ENCODE results near the gene OR2T34. TPM values are rescaled to one million over a fixed set of nuclear protein-coding genes. Genes with fewer than 3 reads are reported as not detected.
"Not testable (repeated sequence)": the region's sequence is repeated elsewhere in the genome, so short reads cannot be mapped to it uniquely, and the experiment has no call there.

OR2T34 gene
- total RNA-seq, 2 experiments from 2014 or later = not detected

DNA sequence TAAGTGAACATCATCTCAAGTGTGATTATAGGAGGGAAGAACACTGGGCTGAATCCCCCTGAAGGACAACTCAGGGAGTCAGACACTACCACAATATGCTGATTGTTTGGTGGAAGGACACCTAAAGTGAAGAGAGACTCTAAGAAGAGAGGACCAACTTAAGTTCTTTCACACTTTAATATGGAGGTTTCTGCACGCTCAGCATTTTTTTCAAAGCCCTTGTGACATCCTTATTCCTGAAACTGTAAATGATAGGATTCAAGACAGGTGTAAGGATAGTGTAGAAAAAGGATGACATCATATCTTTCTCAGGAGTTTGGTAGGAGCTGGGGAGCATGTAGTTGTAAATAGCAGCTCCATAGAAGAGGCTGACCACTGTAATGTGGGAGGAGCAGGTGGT is 18.1 kb upstream of the OR2T34 start:
- Mint-ChIP-seq H3K36me3 (ENCODE audit: low read depth) (no peaks in the 10 kb centered on the region), H3K4me3 (no peak overlapping the region), H3K27ac (no peak overlapping the region), H3K27me3 (ENCODE audit: low read depth) (no peaks in the 10 kb centered on the region), H3K4me1 (ENCODE audit: low read depth) (peaks cover 7% of the 10 kb centered on the region), H3K9me3 (no peaks in the 10 kb centered on the region)
- DNase-seq = no peak
- CTCF ChIA-PET = no interaction called here
- intact Hi-C loops (cut with micrococcal nuclease) = no loop called here

DNA sequence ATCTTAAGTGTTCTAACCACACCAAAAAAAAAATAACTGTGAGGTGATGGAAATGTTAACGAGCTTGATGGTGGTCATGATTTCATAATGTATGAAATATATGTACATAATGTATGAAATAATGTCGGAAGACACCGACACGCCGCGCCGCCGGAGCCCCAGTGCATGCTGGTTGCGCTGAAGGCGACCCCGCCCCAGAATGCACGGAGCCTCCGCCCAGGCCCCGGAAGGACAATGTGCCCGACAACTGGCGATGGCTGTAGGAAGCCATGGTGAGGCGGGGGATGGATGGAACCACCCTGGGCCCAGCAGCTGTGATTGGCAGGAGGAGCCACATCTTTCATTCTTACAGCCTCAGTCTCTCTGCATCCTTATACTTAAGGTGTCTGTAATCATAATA is 15.5 kb upstream of the OR2T34 start:
- Mint-ChIP-seq H3K27me3 (ENCODE audit: low read depth) (no peaks in the 10 kb centered on the region), H3K9me3 (no peaks in the 10 kb centered on the region), H3K36me3 (ENCODE audit: low read depth) (no peaks in the 10 kb centered on the region), H3K4me1 (ENCODE audit: low read depth) (no peaks in the 10 kb centered on the region), H3K4me3 (no peak overlapping the region), H3K27ac (no peak overlapping the region)
- no peak for DNase-seq
- intact Hi-C loops (cut with micrococcal nuclease) = no loop called here
- CTCF ChIA-PET = no interaction called here

DNA sequence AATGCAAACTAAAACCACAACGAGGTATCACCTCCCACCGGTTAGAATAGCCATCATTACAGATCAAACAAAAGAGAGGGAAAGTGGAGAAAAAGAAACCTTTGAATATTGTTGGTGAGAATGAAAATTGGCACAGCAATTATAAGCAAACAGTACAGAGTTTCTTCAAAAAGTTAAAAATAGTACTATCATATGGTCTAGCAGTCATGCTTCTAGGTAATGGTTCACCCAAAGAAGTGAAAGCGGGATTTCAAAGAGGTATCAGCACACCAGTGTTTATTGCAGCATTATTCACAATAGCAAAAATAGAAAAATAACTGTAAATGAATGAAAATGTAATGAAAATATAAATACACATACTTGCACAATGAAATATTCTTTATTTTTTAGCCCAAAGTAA is 14.8 kb upstream of the OR2T34 start:
- DNase-seq = no peak
- intact Hi-C loops (cut with micrococcal nuclease) = no loop called here
- Mint-ChIP-seq H3K4me3 (no peak overlapping the region), H3K9me3 (no peaks in the 10 kb centered on the region), H3K36me3 (ENCODE audit: low read depth) (no peaks in the 10 kb centered on the region), H3K27me3 (ENCODE audit: low read depth) (no peaks in the 10 kb centered on the region), H3K4me1 (ENCODE audit: low read depth) (no peaks in the 10 kb centered on the region), H3K27ac (no peak overlapping the region)
- CTCF ChIA-PET = no interaction called here

DNA sequence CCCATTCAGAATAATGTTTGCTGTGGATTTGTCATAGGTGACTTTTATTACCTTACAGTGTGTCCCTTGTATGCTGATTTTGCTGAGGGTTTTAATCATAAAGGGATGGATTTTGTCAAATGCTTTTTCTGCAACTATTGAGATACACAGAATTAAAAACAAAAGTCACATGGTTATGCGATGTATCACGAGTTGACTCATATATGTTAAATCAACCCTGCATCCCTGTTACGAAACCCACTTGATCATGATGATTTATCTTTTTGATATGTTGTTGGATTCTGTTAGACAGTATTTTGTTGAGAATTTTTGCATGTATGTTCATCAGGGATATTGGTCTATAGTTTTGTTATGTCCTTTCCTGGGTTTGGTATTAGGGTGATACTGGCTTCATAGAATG is 10.7 kb upstream of the OR2T34 start:
- H3K4me3 Mint-ChIP-seq = no peak overlapping the region
- H3K9me3 Mint-ChIP-seq = no peaks in the 10 kb centered on the region
- no peaks in the 10 kb centered on the region for H3K27me3 Mint-ChIP-seq (ENCODE audit: low read depth)
- H3K4me1 Mint-ChIP-seq (ENCODE audit: low read depth) = no peaks in the 10 kb centered on the region
- H3K36me3 Mint-ChIP-seq (ENCODE audit: low read depth) = no peaks in the 10 kb centered on the region
- intact Hi-C loops (cut with micrococcal nuclease) = no loop called here
- CTCF ChIA-PET = interaction anchor here (0.6 kb wide), 1 partner anchor 173 kb away, joined by 4 read pairs; no protein-coding TSS in a partner anchor
- DNase-seq = no peak
- H3K27ac Mint-ChIP-seq = no peak overlapping the region

DNA sequence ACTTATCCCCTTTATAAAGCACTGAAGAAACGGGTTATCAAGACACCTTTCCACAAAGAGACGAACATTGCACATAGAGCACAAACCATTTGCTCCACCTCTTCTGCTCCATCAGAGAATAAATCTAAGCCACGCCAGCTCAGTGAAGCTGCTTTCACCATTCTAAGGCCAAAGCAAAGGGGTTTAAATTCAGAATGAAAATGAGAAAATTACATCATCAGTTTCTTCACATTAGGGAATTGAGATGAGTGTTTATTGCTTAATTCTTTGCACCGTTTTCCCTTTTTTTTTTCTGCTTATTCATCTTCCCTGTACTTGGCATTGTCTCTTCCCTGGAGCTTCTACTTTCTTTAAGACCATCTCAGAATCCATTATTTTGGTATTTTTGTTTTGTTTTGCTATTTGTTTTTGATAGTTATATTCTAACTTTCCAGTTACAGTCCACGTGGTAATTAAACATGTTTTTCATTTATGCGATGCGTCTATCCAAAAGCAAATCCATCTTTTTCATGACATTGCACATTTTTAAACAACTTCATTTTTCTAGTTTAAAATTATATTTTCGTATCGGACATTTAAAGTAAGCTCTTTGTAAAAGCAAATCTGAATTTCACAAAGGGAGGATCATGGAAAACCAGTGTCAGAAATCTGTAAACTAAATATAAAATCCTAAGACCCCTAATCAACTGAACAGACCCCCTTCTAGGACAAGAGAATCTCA is 1.9 kb upstream of the OR2T34 start:
- intact Hi-C loops (cut with micrococcal nuclease) = no loop called here
- no peak for DNase-seq
- Mint-ChIP-seq H3K27ac (peak overlapping the region; percentile 41), H3K36me3 (ENCODE audit: low read depth) (no peaks in the 10 kb centered on the region), H3K4me1 (ENCODE audit: low read depth) (peaks cover 7% of the 10 kb centered on the region), H3K4me3 (no peak overlapping the region), H3K9me3 (peaks cover 5% of the 10 kb centered on the region), H3K27me3 (ENCODE audit: low read depth) (no peaks in the 10 kb centered on the region)
- CTCF ChIA-PET = interaction anchor here (0.7 kb wide), 1 partner anchor 387 kb away, joined by 3 read pairs; no protein-coding TSS in a partner anchor

DNA sequence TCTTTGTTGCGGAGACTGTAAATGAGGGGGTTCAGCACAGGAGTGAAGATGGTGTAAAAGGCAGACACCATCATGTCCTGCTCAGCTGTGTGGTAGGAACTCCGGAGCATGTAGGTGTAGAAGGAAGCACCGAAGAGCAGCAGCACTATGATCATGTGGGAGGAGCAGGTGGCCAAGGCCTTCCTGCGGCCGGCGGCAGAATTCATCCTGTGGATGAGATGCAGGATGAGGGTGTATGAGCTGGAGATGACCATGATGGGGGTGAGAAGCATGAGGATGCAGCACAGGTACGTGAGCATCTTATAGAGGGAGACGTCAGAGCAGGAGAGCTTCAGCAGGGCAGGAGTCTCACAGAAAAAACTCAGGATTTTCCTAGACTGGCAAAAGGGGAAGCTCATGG is 701 bp downstream of the OR2T34 start:
- H3K9me3 Mint-ChIP-seq; H3K27me3 Mint-ChIP-seq (ENCODE audit: low read depth); intact Hi-C loops (cut with micrococcal nuclease); DNase-seq; H3K36me3 Mint-ChIP-seq (ENCODE audit: low read depth); H3K27ac Mint-ChIP-seq; H3K4me3 Mint-ChIP-seq; CTCF ChIA-PET: not testable (repeated sequence)
- H3K4me1 Mint-ChIP-seq (ENCODE audit: low read depth) = peaks cover 14% of the 10 kb centered on the region

DNA sequence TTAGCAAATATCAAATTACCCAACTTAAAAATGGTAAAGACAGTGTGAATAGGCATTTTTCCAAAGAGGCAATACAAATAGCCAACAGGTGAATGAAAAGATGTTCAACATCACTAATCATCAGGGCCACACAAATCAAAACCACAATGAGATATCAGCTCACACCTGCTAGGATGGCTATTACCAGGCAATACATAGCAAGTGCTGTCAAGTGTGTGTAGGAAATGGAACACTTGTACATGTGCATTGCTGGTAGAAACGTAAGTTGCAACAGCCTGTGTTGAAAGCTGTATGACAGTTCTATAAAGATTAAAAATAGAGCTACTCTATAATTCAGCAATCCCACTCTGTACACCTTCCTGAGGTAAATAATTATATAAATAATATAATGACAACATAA is 2.5 kb downstream of the OR2T34 start:
- H3K36me3 Mint-ChIP-seq (ENCODE audit: low read depth); H3K9me3 Mint-ChIP-seq; H3K27ac Mint-ChIP-seq; DNase-seq; H3K4me3 Mint-ChIP-seq; H3K27me3 Mint-ChIP-seq (ENCODE audit: low read depth); CTCF ChIA-PET; intact Hi-C loops (cut with micrococcal nuclease): not testable (repeated sequence)
- H3K4me1 Mint-ChIP-seq (ENCODE audit: low read depth) = peaks cover 14% of the 10 kb centered on the region

DNA sequence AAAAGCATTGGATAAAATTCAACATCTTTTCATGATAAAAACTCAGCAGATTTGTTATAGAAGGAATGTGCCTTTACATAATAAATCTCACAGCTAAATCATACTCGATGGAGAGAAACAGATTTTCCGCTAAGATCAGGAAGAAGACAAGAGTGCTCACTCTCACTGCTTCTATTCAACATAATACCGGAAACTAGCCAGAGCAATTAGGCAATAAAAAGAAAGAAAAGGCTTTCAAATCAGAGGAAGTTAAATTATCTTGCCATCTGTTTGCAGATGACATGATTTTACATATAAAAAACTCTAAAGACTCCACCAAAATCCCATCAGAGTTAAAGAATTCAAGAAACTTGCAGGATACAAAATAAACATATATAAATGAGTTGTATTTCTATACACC is 3.7 kb downstream of the OR2T34 start:
- H3K27me3 Mint-ChIP-seq (ENCODE audit: low read depth); CTCF ChIA-PET; intact Hi-C loops (cut with micrococcal nuclease): not testable (repeated sequence)

DNA sequence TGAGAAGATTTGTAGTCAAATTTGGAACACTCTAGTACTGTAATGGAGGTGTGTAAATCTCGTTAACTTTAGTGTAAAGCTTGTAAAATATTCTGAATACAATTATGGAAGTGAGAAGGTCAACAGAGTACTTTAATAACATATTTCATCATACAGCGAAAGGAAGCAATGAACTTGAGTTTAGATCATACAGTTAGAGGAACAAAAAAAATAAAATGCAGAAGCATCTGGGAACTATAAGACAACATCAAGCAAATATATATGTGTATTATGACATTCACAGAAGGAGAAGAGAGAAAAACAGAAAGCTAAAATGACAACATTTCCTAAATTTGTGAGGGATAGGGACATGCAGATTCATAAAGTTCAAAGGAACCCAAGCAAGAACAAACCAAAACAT is 5.5 kb downstream of the OR2T34 start:
- intact Hi-C loops (cut with micrococcal nuclease); H3K27ac Mint-ChIP-seq; H3K27me3 Mint-ChIP-seq (ENCODE audit: low read depth); H3K36me3 Mint-ChIP-seq (ENCODE audit: low read depth); H3K9me3 Mint-ChIP-seq; DNase-seq; H3K4me3 Mint-ChIP-seq; CTCF ChIA-PET: not testable (repeated sequence)
- H3K4me1 Mint-ChIP-seq (ENCODE audit: low read depth) = peaks cover 17% of the 10 kb centered on the region

More for the DNA sequence above, 3.7 kb downstream of the OR2T34 start:
- DNase-seq; H3K27ac Mint-ChIP-seq; H3K4me3 Mint-ChIP-seq; H3K9me3 Mint-ChIP-seq; H3K36me3 Mint-ChIP-seq (ENCODE audit: low read depth): not testable (repeated sequence)
- H3K4me1 Mint-ChIP-seq (ENCODE audit: low read depth) = peaks cover 15% of the 10 kb centered on the region

DNA sequence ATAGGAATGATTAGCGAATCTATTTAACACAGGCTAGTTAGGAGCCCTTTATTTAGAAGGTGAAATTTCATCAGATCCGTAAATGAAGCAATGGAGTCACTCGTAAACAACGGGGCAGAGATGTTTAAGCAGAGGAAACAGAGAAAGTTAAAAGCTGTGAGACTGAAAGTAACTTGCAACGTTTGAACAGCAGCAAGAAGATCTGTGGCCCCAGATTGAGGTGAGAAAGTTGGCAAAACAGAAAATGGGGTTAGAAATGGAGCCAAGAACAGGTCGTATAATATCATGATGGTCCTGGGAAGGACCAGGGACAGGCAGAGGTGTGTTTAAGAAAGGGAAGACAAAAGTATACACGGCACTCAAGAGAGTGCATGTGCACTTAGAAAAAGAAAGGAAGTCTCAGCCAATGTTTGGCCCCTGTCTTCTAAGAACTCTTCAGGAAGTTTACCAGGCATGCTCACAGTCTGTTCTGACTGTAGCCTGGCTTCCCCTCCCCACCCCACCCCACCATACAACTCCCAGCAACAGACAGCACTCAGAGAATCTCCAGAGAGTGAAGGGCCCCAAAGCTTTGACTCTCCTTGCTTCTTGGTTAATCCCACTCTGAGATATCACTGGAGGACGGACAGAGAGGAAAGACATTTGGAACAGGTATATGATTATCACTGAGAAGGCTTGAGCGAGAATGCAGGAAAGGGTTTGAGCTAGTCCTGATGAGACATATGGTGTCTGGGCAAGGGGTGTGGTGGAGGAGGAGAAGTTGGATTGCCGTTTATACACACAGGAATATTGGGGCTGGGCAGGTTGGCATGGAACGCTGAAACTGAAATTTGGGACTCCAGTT is 8.8 kb downstream of the OR2T34 start:
- Mint-ChIP-seq H3K4me1 (ENCODE audit: low read depth) (peaks cover 15% of the 10 kb centered on the region), H3K27ac (peak overlapping the region; percentile 94), H3K4me3 (peak overlapping the region; percentile 78)
- H3K27me3 Mint-ChIP-seq (ENCODE audit: low read depth); H3K36me3 Mint-ChIP-seq (ENCODE audit: low read depth); CTCF ChIA-PET; intact Hi-C loops (cut with micrococcal nuclease); H3K9me3 Mint-ChIP-seq: not testable (repeated sequence)
- DNase-seq = peak; percentile 21

DNA sequence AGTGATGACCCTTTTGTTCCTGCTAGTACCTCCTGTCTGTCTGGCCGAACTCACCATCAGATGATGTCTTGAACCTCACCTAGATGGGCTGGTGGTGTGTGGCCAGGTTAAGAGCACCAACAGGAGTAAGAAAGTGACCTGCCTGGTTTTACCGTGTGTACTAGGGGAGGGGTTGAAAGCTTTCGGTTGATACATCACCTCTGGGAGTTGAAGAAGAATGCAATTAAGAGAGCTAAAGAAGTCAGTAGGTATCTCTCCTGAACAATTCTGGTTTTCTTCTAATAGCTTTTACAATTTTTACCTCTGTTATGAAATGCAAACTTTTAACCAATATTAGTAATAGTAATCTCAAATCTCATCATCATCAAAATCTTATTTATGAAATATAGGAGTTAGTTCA is 11.9 kb downstream of the OR2T34 start, which contains the start of gene OR2T29:
TSS of gene OR2T29 (minus strand) at position 101 of the 400 bp plus-strand sequence. CDS start 3,281 bp downstream, outside the sequence.
- H3K27me3 Mint-ChIP-seq (ENCODE audit: low read depth); H3K9me3 Mint-ChIP-seq; H3K4me1 Mint-ChIP-seq (ENCODE audit: low read depth); DNase-seq; H3K36me3 Mint-ChIP-seq (ENCODE audit: low read depth); intact Hi-C loops (cut with micrococcal nuclease); CTCF ChIA-PET; H3K27ac Mint-ChIP-seq; H3K4me3 Mint-ChIP-seq: not testable (repeated sequence)

DNA sequence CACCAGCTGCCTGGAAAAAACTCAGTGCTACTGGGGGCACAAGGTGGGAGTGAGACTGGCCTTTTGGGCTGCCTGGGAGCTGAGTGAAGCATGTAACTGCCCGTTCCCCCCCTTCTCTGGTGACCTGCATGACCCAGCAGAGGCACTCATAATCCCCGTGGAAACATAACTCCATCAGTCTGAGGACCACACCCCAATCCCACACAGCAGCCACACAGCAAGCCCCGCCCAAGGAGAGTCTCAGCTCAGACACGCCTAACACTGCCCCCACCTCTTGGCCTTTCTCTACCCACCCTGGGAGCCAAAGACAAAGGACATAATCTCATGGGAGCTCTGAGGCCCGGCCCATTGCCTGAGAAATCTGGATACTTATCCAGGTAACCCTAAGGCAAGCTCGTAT is 23.5 kb downstream of the OR2T34 start:
- H3K4me1 Mint-ChIP-seq (ENCODE audit: low read depth); H3K4me3 Mint-ChIP-seq; CTCF ChIA-PET; H3K9me3 Mint-ChIP-seq; H3K27me3 Mint-ChIP-seq (ENCODE audit: low read depth); intact Hi-C loops (cut with micrococcal nuclease); DNase-seq; H3K27ac Mint-ChIP-seq; H3K36me3 Mint-ChIP-seq (ENCODE audit: low read depth): not testable (repeated sequence)

DNA sequence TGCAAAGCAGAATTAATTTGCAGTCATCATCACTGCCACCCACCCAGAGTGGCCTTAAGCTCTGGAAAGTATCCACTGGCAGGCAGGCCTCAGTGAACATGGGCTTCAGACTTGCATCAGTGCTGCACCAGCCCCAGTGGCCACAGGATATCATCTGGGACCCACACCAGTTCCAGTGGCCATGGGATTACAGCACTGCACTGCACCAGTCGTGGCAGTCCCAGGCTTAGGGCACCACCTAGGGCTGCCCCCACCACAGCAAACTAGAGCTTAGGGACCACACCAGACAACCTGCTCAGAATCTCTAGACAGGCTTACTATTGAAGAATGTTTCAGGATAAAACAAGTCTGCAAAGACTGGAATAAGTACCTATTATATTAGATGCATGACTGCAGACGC is 27.2 kb downstream of the OR2T34 start:
- H3K9me3 Mint-ChIP-seq; H3K27ac Mint-ChIP-seq; H3K4me1 Mint-ChIP-seq (ENCODE audit: low read depth); intact Hi-C loops (cut with micrococcal nuclease); H3K36me3 Mint-ChIP-seq (ENCODE audit: low read depth); DNase-seq; H3K4me3 Mint-ChIP-seq; H3K27me3 Mint-ChIP-seq (ENCODE audit: low read depth); CTCF ChIA-PET: not testable (repeated sequence)

Measured in activated naive CD4-positive, alpha-beta T cell treated with anti-CD3 and anti-CD28 coated beads for 36 hours (primary cell).